ENCODE measurements around the gene YIPF6.
"Not testable (repeated sequence)": the region's sequence is repeated elsewhere in the genome, so short reads cannot be mapped to it uniquely, and the experiment has no call there.

YIPF6 gene

DNA sequence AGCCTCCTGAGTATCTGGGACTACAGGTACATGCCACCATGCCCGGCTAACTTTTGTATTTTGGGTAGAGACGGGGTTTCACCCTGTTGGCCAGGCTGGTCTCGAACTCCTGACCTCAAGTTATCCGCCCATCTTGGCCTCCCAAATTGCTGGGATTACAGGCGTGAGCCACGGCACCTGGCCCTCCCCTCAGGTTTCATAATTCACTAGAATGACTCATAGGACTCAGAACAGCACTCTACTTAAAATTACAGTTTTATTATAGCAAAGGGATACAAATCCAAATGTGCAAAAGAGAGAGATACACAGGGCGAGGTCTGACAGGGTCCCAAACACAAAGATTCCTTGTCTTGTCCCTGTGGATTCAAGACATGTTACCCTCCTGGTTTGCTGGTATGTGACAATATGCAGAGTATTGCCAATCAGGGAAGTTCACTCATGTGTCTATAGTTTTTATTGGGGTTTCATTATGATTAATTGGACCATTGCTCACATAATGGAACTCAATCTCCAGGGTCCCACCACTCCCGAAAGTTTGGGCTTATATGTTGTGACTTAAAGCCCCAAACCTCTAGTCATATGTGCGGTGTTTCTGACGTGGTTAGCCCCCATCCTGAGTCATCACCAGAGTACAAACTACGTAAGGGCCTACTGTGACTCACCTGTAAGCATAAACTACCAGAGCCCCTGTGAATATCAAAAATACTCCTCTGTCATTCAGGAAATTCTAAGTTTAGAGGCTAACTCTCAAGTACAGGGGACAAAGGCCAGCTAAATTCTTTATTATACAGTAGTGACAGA is 5.2 kb downstream of the YIPF6 start:
- no peak for DNase-seq (ENCODE audit: low read depth in 2 of 2, low spot score in 1 of 2)

DNA sequence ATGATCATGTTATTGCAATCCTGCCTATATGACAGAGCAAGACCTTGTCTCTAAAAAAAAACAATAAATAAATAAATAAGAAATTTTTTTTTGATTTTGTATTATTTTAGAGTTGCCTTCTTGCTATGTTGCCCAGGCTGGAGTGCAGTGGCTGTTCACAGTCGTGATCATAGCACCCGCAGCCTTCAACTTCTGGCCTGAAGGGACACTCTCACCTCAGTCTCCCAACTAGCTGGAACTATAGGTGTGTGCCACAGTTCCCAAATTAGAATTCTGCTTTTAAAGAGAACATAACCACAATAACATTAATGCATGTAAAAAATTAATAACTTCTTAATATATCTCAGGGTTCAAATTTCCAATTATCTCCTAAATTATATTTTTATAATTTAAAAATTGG is 7.8 kb downstream of the YIPF6 start:
- no peak for DNase-seq (ENCODE audit: low read depth in 2 of 2, low spot score in 1 of 2)

DNA sequence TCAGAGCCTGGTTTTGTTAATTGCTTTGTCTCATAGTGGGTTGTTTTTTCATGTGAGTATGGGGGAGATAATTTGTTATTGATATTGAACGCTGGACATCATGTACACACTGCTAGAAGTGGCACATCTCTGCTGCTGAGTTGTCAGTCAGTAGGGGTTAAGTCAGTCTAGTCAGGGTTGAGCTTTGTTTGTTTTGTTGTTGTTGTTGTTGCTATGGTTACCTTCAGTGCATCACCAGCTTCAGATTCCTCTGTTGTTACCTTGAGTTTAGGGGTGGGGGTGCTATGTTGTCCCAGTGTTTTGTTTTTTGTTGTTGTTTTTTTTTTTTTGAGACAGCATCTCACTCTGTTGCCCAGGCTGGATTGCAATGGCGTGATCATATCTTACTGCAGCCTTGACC is 9.9 kb downstream of the YIPF6 start:
- DNase-seq (ENCODE audit: low read depth in 2 of 2, low spot score in 1 of 2) = no peak

DNA sequence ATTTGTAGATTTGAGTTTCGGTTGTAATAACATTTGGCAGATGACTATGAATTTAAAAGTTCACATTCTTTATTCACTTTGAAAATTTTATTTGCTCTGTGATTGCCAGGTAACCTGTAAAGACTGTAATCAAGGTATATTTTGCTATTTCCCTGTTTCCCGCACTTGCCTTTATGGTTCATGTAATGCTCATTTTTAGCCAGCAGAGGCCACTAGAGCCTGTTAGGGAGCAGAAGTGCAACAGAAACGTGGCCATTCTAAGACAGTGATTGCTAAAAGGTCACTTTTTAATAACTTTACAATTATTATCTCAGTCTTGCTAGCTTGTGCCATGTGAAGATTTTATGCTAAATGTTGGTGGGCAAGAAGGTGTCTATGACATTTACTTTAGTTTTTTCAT is 12.4 kb downstream of the YIPF6 start:
- DNase-seq (ENCODE audit: low read depth in 2 of 2, low spot score in 1 of 2) = no peak

DNA sequence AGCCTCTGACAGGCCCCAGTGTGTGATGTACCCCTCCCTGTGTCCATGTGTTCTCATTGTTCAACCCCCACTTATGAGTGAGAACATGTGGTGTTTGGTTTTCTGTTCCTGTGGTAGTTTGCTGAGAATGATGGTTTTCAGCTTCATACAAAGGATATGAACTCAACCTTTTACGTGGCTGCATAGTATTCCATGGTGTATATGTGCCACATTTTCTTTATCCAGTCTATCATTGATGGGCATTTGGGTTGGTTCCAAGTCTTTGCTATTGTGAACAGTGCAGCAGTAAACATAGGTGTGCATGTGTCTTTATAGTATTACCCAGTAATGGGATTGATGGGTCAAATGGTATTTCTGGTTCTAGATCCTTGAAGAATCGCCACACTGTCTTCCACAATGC is 25.8 kb downstream of the YIPF6 start:
- DNase-seq (ENCODE audit: low read depth in 2 of 2, low spot score in 1 of 2) = not testable (repeated sequence)

DNA sequence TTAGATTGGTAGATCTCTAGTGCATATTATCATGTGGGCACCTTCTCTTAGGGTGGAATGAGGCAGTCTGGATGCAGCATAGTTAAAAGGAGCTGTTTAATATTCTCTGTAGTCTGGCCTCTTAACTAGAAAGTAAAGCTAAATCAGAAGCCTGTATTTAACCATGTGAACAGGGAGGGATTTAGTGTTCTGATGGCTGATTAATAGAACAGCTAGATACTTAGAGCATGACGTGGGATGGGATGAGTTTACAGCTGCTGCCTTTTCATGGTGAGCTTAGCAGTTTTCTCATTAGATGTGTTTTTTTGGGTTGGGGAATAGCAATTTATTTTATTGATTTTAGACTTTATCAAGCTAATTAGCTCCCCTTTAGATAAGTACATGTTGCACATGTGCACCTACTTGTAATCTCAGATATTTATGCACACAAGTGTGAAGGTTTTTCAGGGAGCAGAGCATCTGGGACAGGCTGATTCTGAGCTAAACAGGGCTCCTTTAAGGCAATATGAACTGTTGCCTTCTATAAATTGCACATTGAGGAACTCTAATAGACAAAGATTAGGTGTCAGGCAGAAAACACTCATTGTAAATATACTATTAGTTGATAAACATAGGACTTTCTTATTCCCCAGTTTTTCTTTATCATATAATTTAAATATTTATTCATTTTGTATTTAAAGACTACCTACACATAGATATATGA is 34.1 kb downstream of the YIPF6 start:
- DNase-seq (ENCODE audit: low read depth in 2 of 2, low spot score in 1 of 2) = no peak

DNA sequence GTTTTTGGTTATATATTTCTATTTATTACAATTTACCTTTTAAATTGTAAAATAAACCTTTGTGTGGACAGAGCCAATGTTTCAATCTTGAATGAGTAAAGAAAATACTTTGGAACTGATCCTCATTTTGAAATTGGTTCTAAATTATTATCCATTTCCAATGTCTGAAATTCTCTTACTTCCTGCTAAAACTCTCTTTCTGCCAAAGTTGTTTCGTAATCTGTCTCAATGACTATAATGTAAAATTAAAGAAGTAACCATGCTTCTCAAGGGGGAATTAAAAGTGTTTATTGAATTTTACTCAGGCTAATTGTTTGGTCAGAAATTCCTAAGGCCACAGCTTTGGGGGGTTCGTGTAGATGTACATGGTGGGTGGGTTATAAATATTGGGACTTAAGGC is 34.8 kb downstream of the YIPF6 start:
- no peak for DNase-seq (ENCODE audit: low read depth in 2 of 2, low spot score in 1 of 2)

DNA sequence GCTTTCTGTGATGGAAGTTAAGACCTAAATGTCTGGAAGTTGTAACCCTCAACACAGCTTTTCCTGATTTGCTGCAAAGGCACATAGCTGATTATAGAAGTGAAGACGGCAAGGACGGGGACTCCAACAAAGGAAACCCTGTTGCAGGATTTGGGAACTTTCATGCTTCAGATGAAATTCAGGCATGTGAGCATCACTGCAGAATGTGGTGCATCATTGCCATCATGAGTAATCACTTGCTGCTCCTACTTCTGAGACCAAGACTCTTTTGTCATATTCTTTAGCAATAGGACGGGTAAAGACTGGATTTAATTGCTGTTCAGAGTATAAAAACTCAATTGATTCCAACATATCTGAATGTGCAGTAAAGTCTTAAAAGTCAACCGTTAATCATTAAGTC is 35.8 kb downstream of the YIPF6 start:
- DNase-seq (ENCODE audit: low read depth in 2 of 2, low spot score in 1 of 2) = no peak

DNA sequence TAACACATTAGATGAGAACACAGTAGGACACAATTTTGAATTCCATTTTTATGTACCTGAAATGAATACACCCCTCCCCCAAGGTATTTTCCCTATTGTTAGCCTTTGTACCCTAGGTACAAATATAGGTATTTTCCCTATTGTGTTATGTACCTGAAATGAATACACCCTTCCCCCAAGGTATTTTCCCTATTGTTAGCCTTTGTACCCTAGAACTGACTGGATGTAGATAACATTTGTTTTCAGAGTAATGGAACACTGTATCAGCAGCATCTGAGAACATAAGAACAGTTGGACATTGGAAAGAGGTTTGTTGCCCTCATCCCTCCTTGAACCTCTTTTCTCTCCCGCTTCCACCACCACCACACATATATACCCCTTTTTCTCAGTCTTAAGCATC is 37.6 kb downstream of the YIPF6 start:
- DNase-seq (ENCODE audit: low read depth in 2 of 2, low spot score in 1 of 2) = no peak

DNA sequence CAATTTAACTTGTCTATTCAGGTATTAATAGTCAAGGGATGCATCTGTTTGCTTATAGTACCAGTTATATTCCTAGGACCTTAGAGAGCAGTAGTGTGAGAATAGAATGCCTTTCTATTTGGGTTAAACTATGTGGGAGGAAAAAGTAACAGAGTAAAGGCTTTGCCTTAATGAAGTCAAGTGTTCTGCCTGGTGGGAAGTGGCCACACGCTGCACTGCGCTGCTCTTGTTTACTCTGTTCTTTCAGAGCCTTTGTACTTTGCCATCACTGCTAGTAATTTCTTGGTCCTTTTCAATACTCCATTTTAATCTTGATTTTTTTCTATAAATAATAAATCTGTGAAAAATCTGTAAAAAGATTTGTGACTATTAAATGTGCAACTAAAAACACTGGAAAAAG is 38.0 kb downstream of the YIPF6 start:
- no peak for DNase-seq (ENCODE audit: low read depth in 2 of 2, low spot score in 1 of 2)

DNA sequence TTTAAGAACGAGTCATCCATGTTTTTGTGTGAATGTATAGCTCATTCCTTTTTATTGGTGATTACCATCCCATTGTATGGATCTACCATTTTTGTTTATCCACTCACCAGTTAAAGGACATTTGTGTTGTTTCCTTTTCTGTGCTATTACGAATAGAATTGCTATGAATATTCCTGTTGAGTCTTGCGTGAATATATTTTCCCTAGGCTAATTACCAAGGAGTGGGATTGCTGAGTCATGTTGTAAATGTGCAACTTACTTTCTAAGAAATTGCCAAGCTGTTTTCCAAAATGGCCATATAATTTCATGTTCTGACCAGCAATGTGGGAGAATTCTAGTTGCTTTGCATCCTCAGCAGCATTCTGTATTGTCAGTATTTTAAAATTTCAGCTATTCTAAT is 51.3 kb downstream of the YIPF6 start:
- no peak for DNase-seq (ENCODE audit: low read depth in 2 of 2, low spot score in 1 of 2)

DNA sequence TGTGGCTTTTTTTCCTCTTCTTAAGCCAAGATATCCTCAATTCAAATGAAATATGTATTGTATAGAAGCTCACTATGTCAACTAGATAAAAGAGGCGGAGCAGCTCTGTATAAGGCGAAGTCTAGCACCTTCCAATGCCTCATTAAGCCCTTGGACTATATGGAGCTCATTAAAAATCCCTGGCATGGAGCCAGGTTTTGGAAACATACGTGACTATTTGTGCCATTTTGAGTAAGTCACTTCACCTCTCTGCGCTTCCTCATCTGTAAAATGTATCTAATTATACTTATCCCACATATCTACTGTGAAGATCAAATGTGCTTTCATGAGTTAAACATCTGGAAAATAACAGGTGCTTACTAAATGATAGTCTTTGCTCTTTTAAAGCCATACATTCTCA is 57.2 kb downstream of the YIPF6 start:
- DNase-seq (ENCODE audit: low read depth in 2 of 2, low spot score in 1 of 2) = no peak

DNA sequence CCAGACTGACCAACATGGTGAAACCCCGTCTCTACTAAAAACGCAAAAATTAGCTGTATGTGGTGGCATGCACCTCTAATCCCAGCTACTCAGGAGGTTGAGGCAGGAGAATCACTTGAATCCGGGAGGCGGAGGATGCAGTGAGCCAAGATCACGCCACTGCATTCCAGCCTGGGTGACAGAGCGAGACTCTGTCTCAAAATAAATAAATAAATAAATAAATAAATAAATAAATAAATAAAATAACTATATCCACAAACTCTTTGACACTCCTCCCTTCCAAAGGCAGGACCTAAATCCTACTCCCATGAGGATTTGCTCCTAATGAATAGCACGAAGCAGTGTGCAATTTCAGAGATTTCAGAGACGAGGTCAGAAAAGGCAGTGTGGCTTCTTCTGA is 58.3 kb downstream of the YIPF6 start:
- DNase-seq (ENCODE audit: low read depth in 2 of 2, low spot score in 1 of 2) = not testable (repeated sequence)

DNA sequence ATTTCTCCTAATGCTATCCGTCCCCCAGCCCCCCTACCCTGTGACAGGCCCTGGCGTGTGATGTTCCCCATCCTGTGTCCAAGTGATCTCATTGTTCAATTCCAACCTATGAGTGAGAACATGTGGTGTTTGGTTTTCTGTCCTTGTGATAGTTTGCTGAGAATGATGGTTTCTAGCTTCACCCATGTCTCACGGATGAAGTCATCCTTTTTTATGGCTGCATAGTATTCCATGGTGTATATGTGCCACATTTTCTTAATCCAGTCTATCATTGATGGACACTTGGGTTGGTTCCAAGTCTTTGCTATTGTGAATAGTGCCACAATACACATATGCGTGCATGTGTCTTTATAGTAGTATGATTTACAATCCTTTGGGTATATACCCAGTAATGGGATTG is 61.1 kb downstream of the YIPF6 start:
- DNase-seq (ENCODE audit: low read depth in 2 of 2, low spot score in 1 of 2) = not testable (repeated sequence)

DNA sequence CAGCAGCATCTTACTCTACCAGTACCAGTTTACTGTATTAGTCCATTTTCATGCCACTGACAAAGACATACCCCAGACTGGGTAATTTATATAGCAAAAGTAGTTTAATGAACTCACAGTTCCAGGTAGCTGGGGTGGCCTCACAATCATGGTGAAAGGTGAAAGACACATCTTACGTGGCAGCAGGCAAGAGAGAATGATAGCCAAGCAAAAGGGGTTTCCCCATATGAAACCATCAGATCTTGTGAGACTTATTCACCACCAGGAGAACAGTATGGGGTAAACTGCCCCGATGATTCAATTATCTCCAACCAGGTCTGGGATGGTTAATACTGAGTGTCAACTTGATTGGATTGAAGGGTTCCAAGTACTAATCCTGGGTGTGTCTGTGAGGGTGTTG is 69.3 kb downstream of the YIPF6 start:
- DNase-seq (ENCODE audit: low read depth in 2 of 2, low spot score in 1 of 2) = no peak

DNA sequence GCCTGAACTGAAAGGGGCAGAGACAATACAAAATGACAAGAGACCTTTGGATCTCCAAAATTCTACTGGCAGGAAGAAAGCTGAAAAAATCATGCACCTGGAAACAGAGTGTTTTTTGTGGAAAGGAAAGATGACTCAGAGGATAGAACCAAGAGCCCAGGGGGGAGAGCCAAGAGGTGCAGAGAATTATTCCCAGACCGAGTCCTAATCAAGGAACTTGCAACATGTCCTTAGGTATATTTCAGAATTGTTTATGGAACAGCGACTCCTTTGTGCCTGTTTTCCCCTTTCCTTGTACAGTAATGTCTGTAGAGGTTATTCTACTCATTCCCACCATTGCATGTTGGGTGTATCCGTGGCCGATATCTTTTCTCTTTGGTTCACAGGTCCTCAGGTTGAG is 71.7 kb downstream of the YIPF6 start:
- no peak for DNase-seq (ENCODE audit: low read depth in 2 of 2, low spot score in 1 of 2)

DNA sequence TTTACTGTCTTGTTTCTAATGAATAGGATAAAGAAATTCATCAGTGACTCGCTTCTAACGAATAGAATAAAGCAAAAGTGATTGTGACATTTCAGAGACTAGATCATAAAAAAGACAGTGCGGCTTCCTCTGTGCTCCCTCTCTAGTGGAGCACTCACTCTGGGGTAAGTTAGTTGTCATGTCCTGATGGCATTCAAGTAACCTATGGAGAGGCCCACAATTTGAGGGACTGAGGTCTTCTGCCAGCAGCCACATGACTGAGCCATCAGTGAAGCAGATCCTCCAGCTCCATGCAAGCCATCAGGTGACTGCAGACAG is 72.4 kb downstream of the YIPF6 start:
- no peak for DNase-seq (ENCODE audit: low read depth in 2 of 2, low spot score in 1 of 2)

DNA sequence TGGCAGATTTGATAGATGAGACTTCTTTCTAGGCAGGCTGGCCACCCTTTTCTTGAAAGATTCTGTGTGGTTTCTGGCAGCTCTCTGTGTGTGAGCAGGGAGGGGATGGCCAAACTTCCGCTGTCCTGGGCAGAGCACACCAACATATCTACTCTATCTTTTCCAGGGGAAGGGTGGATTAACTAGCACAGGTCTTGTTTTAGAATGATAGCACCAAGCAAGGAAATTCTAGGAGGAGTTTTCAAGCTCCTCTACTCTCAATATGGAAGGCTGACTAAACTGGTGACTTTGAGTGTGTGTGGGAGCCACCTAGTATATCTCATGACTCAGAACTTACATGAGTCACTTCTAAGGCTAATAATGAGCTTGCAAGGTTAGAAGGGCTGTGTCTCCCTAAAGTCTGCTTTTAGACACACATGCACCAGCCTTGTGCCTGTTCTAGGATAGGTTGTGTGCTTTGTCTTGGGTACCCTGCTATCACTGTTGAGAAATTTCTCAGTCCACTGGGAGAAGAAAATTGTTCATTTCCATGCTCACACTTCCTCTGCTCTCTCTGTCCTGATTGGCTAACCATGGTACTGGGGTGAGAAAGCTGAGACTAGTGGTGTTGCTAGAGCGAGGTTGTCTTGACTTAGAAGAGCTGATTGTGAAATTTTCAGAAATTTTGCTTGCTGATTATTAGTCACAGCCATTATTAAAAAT is 72.9 kb downstream of the YIPF6 start:
- no peak for DNase-seq (ENCODE audit: low read depth in 2 of 2, low spot score in 1 of 2)

DNA sequence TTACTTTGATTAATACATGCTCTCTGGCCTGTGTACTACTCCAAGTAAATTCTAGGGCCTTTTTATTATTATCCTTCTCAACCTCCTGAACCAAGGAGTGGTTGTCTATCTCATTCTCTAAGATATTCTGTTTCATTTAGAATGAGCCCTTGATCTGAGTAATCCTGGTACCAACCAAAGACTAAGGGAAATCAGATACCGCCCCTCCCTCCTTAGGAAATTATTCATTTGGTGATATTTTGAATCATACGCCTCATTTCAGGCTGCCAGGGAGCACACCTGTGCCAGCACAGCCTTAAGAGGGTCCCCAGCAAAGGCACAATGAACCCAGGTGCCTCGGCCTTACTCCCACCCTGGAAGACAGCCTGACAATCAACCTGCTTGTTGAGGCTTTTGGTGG is 75.4 kb downstream of the YIPF6 start:
- no peak for DNase-seq (ENCODE audit: low read depth in 2 of 2, low spot score in 1 of 2)

DNA sequence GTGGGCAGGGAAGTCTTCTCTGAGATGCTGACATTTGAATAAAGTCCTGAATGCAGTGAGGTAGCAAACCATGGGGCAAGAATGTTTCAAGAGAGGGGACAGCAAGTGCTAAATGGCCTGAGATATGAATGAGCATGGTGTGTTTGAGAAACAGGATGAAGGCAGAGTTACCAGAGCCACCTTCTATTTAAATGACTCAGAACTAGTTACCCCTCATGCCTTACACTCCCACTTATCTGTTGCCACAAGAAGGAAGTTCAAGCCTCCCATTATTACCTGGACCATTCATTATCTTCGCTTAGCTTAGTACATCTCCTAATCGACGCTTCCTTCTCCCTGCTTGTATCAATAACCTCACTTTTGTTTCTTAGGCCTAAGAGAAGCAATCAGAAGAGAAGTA is 81.0 kb downstream of the YIPF6 start:
- no peak for DNase-seq (ENCODE audit: low read depth in 2 of 2, low spot score in 1 of 2)

DNA sequence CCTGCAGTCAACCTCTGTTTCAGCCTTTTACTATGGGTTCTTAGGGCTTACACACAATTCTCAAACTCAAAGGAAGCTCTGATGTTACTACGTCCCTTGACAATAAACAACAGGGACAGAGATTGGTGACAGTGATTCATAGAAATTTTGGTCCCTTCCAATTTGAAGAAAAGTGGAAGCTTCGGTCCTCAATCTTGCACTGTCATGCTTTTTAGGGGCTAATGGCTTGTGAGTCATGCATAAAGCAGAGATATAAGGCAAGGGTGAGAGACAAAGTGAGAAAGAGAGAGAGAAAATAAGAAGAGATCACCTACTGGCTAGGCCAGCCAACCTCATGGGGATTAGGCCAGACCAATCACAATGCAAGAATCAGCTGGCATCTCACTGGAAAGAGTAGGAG is 85.4 kb downstream of the YIPF6 start:
- no peak for DNase-seq (ENCODE audit: low read depth in 2 of 2, low spot score in 1 of 2)
